ENCODE measurements around the gene POLL. TPM values are rescaled to one million over a fixed set of nuclear protein-coding genes. Genes with fewer than 3 reads are reported as not detected.

The POLL gene
- total RNA-seq, 2 donors from 2014 or later = 51.8 to 59.3 TPM

GRCh38 chr10:101602761-101603398 lies 14.8 kb upstream of the POLL start:
- H3K27ac ChIP-seq (ENCODE audit: low read depth, low read length) = no peak overlapping the region
- peak; percentile 99 for TF ChIP-seq CTCF (conservative IDR thresholded peaks at IDR 0.05)

DNA sequence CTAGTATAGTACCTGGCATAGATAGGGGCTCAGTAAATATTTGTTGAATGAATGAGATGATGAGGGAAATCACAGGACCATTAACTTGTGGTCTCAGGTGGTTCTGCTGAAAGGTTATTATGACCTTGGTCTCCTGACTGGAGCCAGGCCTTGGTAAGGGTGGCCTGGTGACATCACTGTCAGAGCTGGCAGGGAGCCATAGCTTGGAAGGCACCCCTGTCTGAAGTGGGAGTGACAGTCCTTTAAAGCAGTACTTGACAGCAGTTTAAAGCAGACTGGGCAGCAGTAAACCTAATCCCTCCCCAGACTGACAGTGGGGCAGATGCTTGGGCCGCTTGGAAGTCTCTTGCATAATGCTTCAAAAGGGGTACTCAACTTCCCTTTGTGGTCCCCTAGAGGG lies 13.5 kb upstream of the POLL start:
- H3K9ac ChIP-seq (ENCODE audit: extremely low read depth, low read length, poor library complexity, severe bottlenecking) = no peak overlapping the region
- peaks cover 37% of the 10 kb centered on the region for H3K4me1 ChIP-seq (ENCODE audit: control insufficient read depth, insufficient read depth, low read length)
- H3K9me3 Mint-ChIP-seq = no peaks in the 10 kb centered on the region
- peak; percentile 44 for DNase-seq
- H3K27ac Mint-ChIP-seq = no peak overlapping the region
- no peaks in the 10 kb centered on the region for H3K27me3 Mint-ChIP-seq (ENCODE audit: insufficient read depth)
- no peak overlapping the region for H3K4me3 Mint-ChIP-seq
- no peaks in the 10 kb centered on the region for H3K27me3 ChIP-seq (ENCODE audit: control insufficient read depth, insufficient read depth, low read length, poor library complexity, severe bottlenecking)
- no peak for TF ChIP-seq CTCF (conservative IDR thresholded peaks at IDR 0.05)
- peaks cover 19% of the 10 kb centered on the region for H3K36me3 ChIP-seq (ENCODE audit: control insufficient read depth, insufficient read depth, low read length)
- no peak overlapping the region for H3K4me3 ChIP-seq (ENCODE audit: low read length)
- no peaks in the 10 kb centered on the region for H3K9me3 ChIP-seq (ENCODE audit: control insufficient read depth, low read length)
- no peak overlapping the region for H3K27ac ChIP-seq (ENCODE audit: low read depth, low read length)
- 67 to 78% methylated on average over 1 of the region's 1 CpG for WGBS, 2 experiments (ENCODE audit: insufficient coverage in 1 of 2, insufficient read length in 1 of 2)
- peaks cover 62% of the 10 kb centered on the region for H3K4me1 Mint-ChIP-seq
- H3K36me3 Mint-ChIP-seq (ENCODE audit: low read depth) = peaks cover 22% of the 10 kb centered on the region

More at GRCh38 chr10:101602761-101603398, 14.8 kb upstream of the POLL start:
- Mint-ChIP-seq H3K27me3 (ENCODE audit: insufficient read depth) (no peaks in the 10 kb centered on the region), H3K36me3 (ENCODE audit: low read depth) (peaks cover 23% of the 10 kb centered on the region), H3K4me1 (peaks cover 63% of the 10 kb centered on the region), H3K4me3 (no peak overlapping the region), H3K9me3 (no peaks in the 10 kb centered on the region), H3K27ac (no peak overlapping the region)
- 0 to 41% methylated on average over 3 to 6 of the region's 6 CpGs for WGBS, 2 experiments (ENCODE audit: insufficient coverage in 1 of 2, insufficient read length in 1 of 2)
- Histone ChIP-seq H3K9me3 (ENCODE audit: control insufficient read depth, low read length) (no peaks in the 10 kb centered on the region), H3K27me3 (ENCODE audit: control insufficient read depth, insufficient read depth, low read length, poor library complexity, severe bottlenecking) (no peaks in the 10 kb centered on the region), H3K4me3 (ENCODE audit: low read length) (no peak overlapping the region), H3K36me3 (ENCODE audit: control insufficient read depth, insufficient read depth, low read length) (peaks cover 19% of the 10 kb centered on the region), H3K9ac (ENCODE audit: extremely low read depth, low read length, poor library complexity, severe bottlenecking) (no peak overlapping the region), H3K4me1 (ENCODE audit: control insufficient read depth, insufficient read depth, low read length) (peaks cover 37% of the 10 kb centered on the region)
- DNase-seq = peak; percentile 98

GRCh38 chr10:101597091-101597900 lies 9.2 kb upstream of the POLL start:
- no peak for TF ChIP-seq CTCF (conservative IDR thresholded peaks at IDR 0.05)
- peak overlapping the region; percentile 23 for H3K27ac Mint-ChIP-seq
- WGBS, 2 experiments (ENCODE audit: insufficient coverage in 1 of 2, insufficient read length in 1 of 2) = 66 to 81% methylated on average over 12 to 14 of the region's 14 CpGs
- Histone ChIP-seq H3K4me1 (ENCODE audit: control insufficient read depth, insufficient read depth, low read length) (peaks cover 30% of the 10 kb centered on the region), H3K9ac (ENCODE audit: extremely low read depth, low read length, poor library complexity, severe bottlenecking) (peak overlapping the region; percentile 36), H3K9me3 (ENCODE audit: control insufficient read depth, low read length) (no peaks in the 10 kb centered on the region), H3K27ac (ENCODE audit: low read depth, low read length) (peak overlapping the region; percentile 69), H3K4me3 (ENCODE audit: low read length) (peak overlapping the region; percentile 52), H3K36me3 (ENCODE audit: control insufficient read depth, insufficient read depth, low read length) (peaks cover 24% of the 10 kb centered on the region), H3K27me3 (ENCODE audit: control insufficient read depth, insufficient read depth, low read length, poor library complexity, severe bottlenecking) (no peaks in the 10 kb centered on the region)
- H3K36me3 Mint-ChIP-seq (ENCODE audit: low read depth) = peaks cover 8% of the 10 kb centered on the region
- no peaks in the 10 kb centered on the region for H3K9me3 Mint-ChIP-seq
- DNase-seq = peak; percentile 74
- no peaks in the 10 kb centered on the region for H3K27me3 Mint-ChIP-seq (ENCODE audit: insufficient read depth)
- peaks cover 51% of the 10 kb centered on the region for H3K4me1 Mint-ChIP-seq
- H3K4me3 Mint-ChIP-seq = peak overlapping the region; percentile 3
